Measurements from ENCODE around the gene GRK5.

GRK5 gene

GRCh38 chr10:119246862-119247549 lies 39.6 kb downstream of the GRK5 start:
- Histone ChIP-seq H3K9ac (ENCODE audit: insufficient read length) (no peak overlapping the region), H3K9me3 (ENCODE audit: low read depth, low read length) (no peaks in the 10 kb centered on the region), H3K4me3 (no peak overlapping the region), H3K36me3 (ENCODE audit: insufficient read depth, low read length) (no peaks in the 10 kb centered on the region), H3K27ac (no peak overlapping the region)
- TF ChIP-seq POLR2AphosphoS5 (IDR thresholded peaks at IDR 0.05; ENCODE audit: borderline replicate concordance, low read depth, low read length) (no peak), FOXP2 (optimal IDR thresholded peaks at IDR 0.05; ENCODE audit: control extremely low read depth, extremely low read length, insufficient read depth) (no peak), EZH2 (IDR thresholded peaks at IDR 0.05) (no peak)
- no peak for DNase-seq (ENCODE audit: low read depth, low spot score)

- Histone ChIP-seq H3K9me3 (ENCODE audit: low read depth, low read length) (no peaks in the 10 kb centered on the region), H3K36me3 (ENCODE audit: insufficient read depth, low read length) (no peaks in the 10 kb centered on the region), H3K27ac (no peak overlapping the region), H3K9ac (ENCODE audit: insufficient read length) (no peak overlapping the region), H3K4me3 (no peak overlapping the region)
- TF ChIP-seq FOXP2 (optimal IDR thresholded peaks at IDR 0.05; ENCODE audit: control extremely low read depth, extremely low read length, insufficient read depth) (no peak), EZH2 (IDR thresholded peaks at IDR 0.05) (no peak), POLR2AphosphoS5 (IDR thresholded peaks at IDR 0.05; ENCODE audit: borderline replicate concordance, low read depth, low read length) (no peak)
- DNase-seq (ENCODE audit: low read depth, low spot score): no peak
Measured at GRCh38 chr10:119247550-119247894, 40.2 kb downstream of the GRK5 start.

- no peaks in the 10 kb centered on the region for H3K36me3 ChIP-seq (ENCODE audit: insufficient read depth, low read length)
- H3K9ac ChIP-seq (ENCODE audit: insufficient read length): no peak overlapping the region
- no peak overlapping the region for H3K4me3 ChIP-seq
- no peak overlapping the region for H3K27ac ChIP-seq
- no peak for TF ChIP-seq POLR2AphosphoS5 (IDR thresholded peaks at IDR 0.05; ENCODE audit: borderline replicate concordance, low read depth, low read length)
- TF ChIP-seq FOXP2 (optimal IDR thresholded peaks at IDR 0.05; ENCODE audit: control extremely low read depth, extremely low read length, insufficient read depth): no peak
- no peak for TF ChIP-seq EZH2 (IDR thresholded peaks at IDR 0.05)
- no peak for DNase-seq (ENCODE audit: low read depth, low spot score)
- H3K9me3 ChIP-seq (ENCODE audit: low read depth, low read length): no peaks in the 10 kb centered on the region
Measured at GRCh38 chr10:119248184-119248583, 40.8 kb downstream of the GRK5 start.

GRCh38 chr10:119248681-119249080 lies 41.3 kb downstream of the GRK5 start:
- H3K9me3 ChIP-seq (ENCODE audit: low read depth, low read length): no peaks in the 10 kb centered on the region
- DNase-seq (ENCODE audit: low read depth, low spot score): no peak
- no peaks in the 10 kb centered on the region for H3K36me3 ChIP-seq (ENCODE audit: insufficient read depth, low read length)
- no peak for TF ChIP-seq POLR2AphosphoS5 (IDR thresholded peaks at IDR 0.05; ENCODE audit: borderline replicate concordance, low read depth, low read length)
- H3K9ac ChIP-seq (ENCODE audit: insufficient read length): no peak overlapping the region
- H3K27ac ChIP-seq: no peak overlapping the region
- H3K4me3 ChIP-seq: no peak overlapping the region

GRCh38 chr10:119250641-119251314 lies 43.4 kb downstream of the GRK5 start:
- Histone ChIP-seq H3K4me3 (peak overlapping the region; percentile 25; the same call in 1 of the 2 replicates), H3K9ac (ENCODE audit: insufficient read length) (peak overlapping the region; percentile 5), H3K27ac (peak overlapping the region; percentile 81), H3K36me3 (ENCODE audit: insufficient read depth, low read length) (no peaks in the 10 kb centered on the region), H3K9me3 (ENCODE audit: low read depth, low read length) (no peaks in the 10 kb centered on the region)
- TF ChIP-seq EZH2 (IDR thresholded peaks at IDR 0.05): no peak
- TF ChIP-seq FOXP2 (optimal IDR thresholded peaks at IDR 0.05; ENCODE audit: control extremely low read depth, extremely low read length, insufficient read depth): no peak
- no peak for TF ChIP-seq POLR2AphosphoS5 (IDR thresholded peaks at IDR 0.05; ENCODE audit: borderline replicate concordance, low read depth, low read length)
- no peak for DNase-seq (ENCODE audit: low read depth, low spot score)

- DNase-seq (ENCODE audit: low read depth, low spot score): no peak
- TF ChIP-seq FOXP2 (optimal IDR thresholded peaks at IDR 0.05; ENCODE audit: control extremely low read depth, extremely low read length, insufficient read depth): no peak
- no peak for TF ChIP-seq EZH2 (IDR thresholded peaks at IDR 0.05)
- no peak for TF ChIP-seq POLR2AphosphoS5 (IDR thresholded peaks at IDR 0.05; ENCODE audit: borderline replicate concordance, low read depth, low read length)
- Histone ChIP-seq H3K27ac (peak overlapping the region; percentile 81), H3K9me3 (ENCODE audit: low read depth, low read length) (no peaks in the 10 kb centered on the region), H3K9ac (ENCODE audit: insufficient read length) (peak overlapping the region; percentile 5), H3K36me3 (ENCODE audit: insufficient read depth, low read length) (no peaks in the 10 kb centered on the region), H3K4me3 (no peak overlapping the region; the same call in 1 of the 2 replicates)
Measured at GRCh38 chr10:119251315-119251708, 43.9 kb downstream of the GRK5 start.

GRCh38 chr10:119252051-119252465 lies 44.7 kb downstream of the GRK5 start:
- Histone ChIP-seq H3K9ac (ENCODE audit: insufficient read length) (no peak overlapping the region), H3K9me3 (ENCODE audit: low read depth, low read length) (no peaks in the 10 kb centered on the region), H3K36me3 (ENCODE audit: insufficient read depth, low read length) (no peaks in the 10 kb centered on the region), H3K4me3 (no peak overlapping the region), H3K27ac (no peak overlapping the region)
- TF ChIP-seq EZH2 (IDR thresholded peaks at IDR 0.05) (no peak), POLR2AphosphoS5 (IDR thresholded peaks at IDR 0.05; ENCODE audit: borderline replicate concordance, low read depth, low read length) (no peak), FOXP2 (optimal IDR thresholded peaks at IDR 0.05; ENCODE audit: control extremely low read depth, extremely low read length, insufficient read depth) (no peak)
- no peak for DNase-seq (ENCODE audit: low read depth, low spot score)

- H3K36me3 ChIP-seq (ENCODE audit: insufficient read depth, low read length): no peaks in the 10 kb centered on the region
- TF ChIP-seq EZH2 (IDR thresholded peaks at IDR 0.05) (no peak), FOXP2 (optimal IDR thresholded peaks at IDR 0.05; ENCODE audit: control extremely low read depth, extremely low read length, insufficient read depth) (no peak), POLR2AphosphoS5 (IDR thresholded peaks at IDR 0.05; ENCODE audit: borderline replicate concordance, low read depth, low read length) (no peak)
- no peaks in the 10 kb centered on the region for H3K9me3 ChIP-seq (ENCODE audit: low read depth, low read length)
- no peak overlapping the region for H3K4me3 ChIP-seq
- H3K27ac ChIP-seq: peak overlapping the region; percentile 25; the same call in 1 of the 2 replicates
- DNase-seq (ENCODE audit: low read depth, low spot score): no peak
- H3K9ac ChIP-seq (ENCODE audit: insufficient read length): no peak overlapping the region
Measured at GRCh38 chr10:119252470-119253151, 45.2 kb downstream of the GRK5 start.
